CD14-positive monocyte (primary cell): ENCODE results near the gene TUBGCP3. TPM values are rescaled to one million over a fixed set of nuclear protein-coding genes. Genes with fewer than 3 reads are reported as not detected.
"Not testable (repeated sequence)": the region's sequence is repeated elsewhere in the genome, so short reads cannot be mapped to it uniquely, and the experiment has no call there.

Experiments used
- DNase-seq, 3 donors: peaks; one replicate each; pipeline ENCODE4 v3.0.0-alpha.2; 2011 to 2022
- H2AFZ ChIP-seq: 2 replicates; pipeline ENCODE4 v1.6.0; 2012; ENCODE audit warnings: mild to moderate bottlenecking, low read depth, low read length, inconsistent platforms; ENCODE audit not compliant: insufficient read depth, poor library complexity, severe bottlenecking
- H3K27ac ChIP-seq, 2 donors: 1 replicate in 1 of 2; 2 replicates in 1 of 2; pipeline ENCODE4 v1.5.1; 2012 to 2013; ENCODE audit warnings: low read length in 2 of 2, control low read depth in 1 of 2, inconsistent platforms in 1 of 2, low read depth in 1 of 2, mild to moderate bottlenecking in 1 of 2
- H3K27me3 ChIP-seq, 2 donors: one replicate each; pipeline versions ENCODE4 v1.6.0 to v1.6.1; 2011 to 2013; ENCODE audit warnings: low read length in 2 of 2; ENCODE audit not compliant: control insufficient read depth in 2 of 2, insufficient read depth in 2 of 2
- H3K36me3 ChIP-seq, 2 donors: replicated peaks in 1 of 2; 1 replicate in 1 of 2; 2 replicates in 1 of 2; pipeline versions ENCODE4 v1.5.1 to v1.6.1; 2012 to 2013; ENCODE audit warnings: low read length in 2 of 2, control low read depth in 1 of 2, inconsistent platforms in 1 of 2, mild to moderate bottlenecking in 1 of 2; ENCODE audit not compliant: insufficient read depth in 2 of 2, control insufficient read depth in 1 of 2
- H3K4me1 ChIP-seq, 2 donors: 1 replicate in 1 of 2; 2 replicates in 1 of 2; pipeline versions ENCODE4 v1.5.1 to v1.6.1; 2012 to 2013; ENCODE audit warnings: low read length in 2 of 2, control low read depth in 1 of 2, inconsistent platforms in 1 of 2, mild to moderate bottlenecking in 1 of 2, moderate library complexity in 1 of 2; ENCODE audit not compliant: insufficient read depth in 2 of 2, control insufficient read depth in 1 of 2
- H3K4me2 ChIP-seq: replicated peaks from 2 replicates; pipeline ENCODE3; 2012; ENCODE audit warnings: low read length, moderate library complexity, mild to moderate bottlenecking; ENCODE audit not compliant: poor library complexity, severe bottlenecking; ENCODE audit errors: extremely low read depth
- H3K4me3 ChIP-seq, 3 experiments: fragments of 200-600 bp in 1 of 3; sonication (generic) in 1 of 3; replicated peaks in 1 of 3; 1 replicate in 2 of 3; 2 replicates in 1 of 3; pipeline ENCODE4 v1.5.1; 2011 to 2013; ENCODE audit warnings: low read length in 3 of 3, mild to moderate bottlenecking in 3 of 3, control low read depth in 2 of 3, low read depth in 2 of 3, inconsistent platforms in 1 of 3, moderate library complexity in 1 of 3
- H3K79me2 ChIP-seq: 2 replicates; pipeline ENCODE4 v1.6.0; 2012; ENCODE audit warnings: mild to moderate bottlenecking, control low read depth, inconsistent platforms, low read length, moderate library complexity; ENCODE audit not compliant: insufficient read depth
- H3K9ac ChIP-seq: 2 replicates; pipeline ENCODE4 v1.6.0; 2017; ENCODE audit warnings: low read length, mild to moderate bottlenecking; ENCODE audit not compliant: insufficient read depth, poor library complexity, severe bottlenecking
- H3K9me3 ChIP-seq, 2 donors: replicated peaks in 1 of 2; 1 replicate in 1 of 2; 2 replicates in 1 of 2; pipeline versions ENCODE4 v1.5.1 to v1.6.1; 2012 to 2013; ENCODE audit warnings: low read length in 2 of 2, control low read depth in 1 of 2; ENCODE audit not compliant: control insufficient read depth in 1 of 2, insufficient read depth in 1 of 2
- H4K20me1 ChIP-seq: 2 replicates; pipeline ENCODE4 v1.6.0; 2012; ENCODE audit warnings: mild to moderate bottlenecking, low read length, control low read depth, moderate library complexity; ENCODE audit not compliant: insufficient read depth
- H3K27ac Mint-ChIP-seq, 7 donors: one replicate each; pipeline ENCODE4 v1.8.0; 2020; ENCODE audit warnings: mild to moderate bottlenecking in 7 of 7, mixed read lengths in 7 of 7, moderate library complexity in 6 of 7, inconsistent platforms in 2 of 7
- H3K27me3 Mint-ChIP-seq, 3 donors: one replicate each; pipeline ENCODE4 v1.8.0; 2021 to 2022; ENCODE audit warnings: low read depth in 3 of 3, mild to moderate bottlenecking in 3 of 3, mixed read lengths in 3 of 3, moderate library complexity in 3 of 3, inconsistent platforms in 1 of 3
- H3K36me3 Mint-ChIP-seq, 2 donors: one replicate each; pipeline ENCODE4 v1.8.0; 2020; ENCODE audit warnings: mixed read lengths in 2 of 2, inconsistent platforms in 1 of 2, mild to moderate bottlenecking in 1 of 2
- H3K4me1 Mint-ChIP-seq: one replicate; pipeline ENCODE4 v1.8.0; 2020; ENCODE audit warnings: mild to moderate bottlenecking, mixed read lengths
- H3K4me3 Mint-ChIP-seq, 2 donors: one replicate each; pipeline ENCODE4 v1.8.0; 2020; ENCODE audit warnings: mild to moderate bottlenecking in 2 of 2, mixed read lengths in 2 of 2, moderate library complexity in 1 of 2
- H3K9me3 Mint-ChIP-seq, 7 donors: one replicate each; pipeline ENCODE4 v1.8.0; 2020 to 2022; ENCODE audit warnings: mixed read lengths in 7 of 7, mild to moderate bottlenecking in 6 of 7, moderate library complexity in 6 of 7, inconsistent platforms in 2 of 7
- WGBS: methylation state at CpG from one replicate; pipeline ENCODE4 v1.1.5; 2013; ENCODE audit warnings: missing lambda C conversion rate; ENCODE audit not compliant: insufficient coverage; 5-methylcytosine and 5-hydroxymethylcytosine counted together
- intact Hi-C, 2 donors: fragments of 100-400 bp; cut with micrococcal nuclease; formaldehyde crosslinking; loops; one replicate each; pipeline versions ENCODE4 v1.15.0 to v1.15.1; 2023
- polyA plus RNA-seq, 3 donors: library from polyadenylated mRNA; depleted of rRNA in 1 of 3; unstranded in 2 of 3; stranded (reverse) in 1 of 3; fragments of 300-500 nt in 2 of 3; fragments of >200 nt in 1 of 3; fragmentation: Illumina TruSeq in 2 of 3; gene quantifications; 1 replicate in 2 of 3; 2 replicates in 1 of 3; pipeline ENCODE4 v1.2.3, GENCODE V29; 2012 to 2021
- TF ChIP-seq, protein P1 (sequence below): fragments of 200-600 bp; IDR thresholded peaks from one replicate; pipeline ENCODE4 v1.8.0; 2022; ENCODE audit warnings: antibody characterized with exemption, mild to moderate bottlenecking

The TUBGCP3 gene
- polyA plus RNA-seq, 3 donors, result 25.4 to 47.1 (median 34.1) TPM

DNA sequence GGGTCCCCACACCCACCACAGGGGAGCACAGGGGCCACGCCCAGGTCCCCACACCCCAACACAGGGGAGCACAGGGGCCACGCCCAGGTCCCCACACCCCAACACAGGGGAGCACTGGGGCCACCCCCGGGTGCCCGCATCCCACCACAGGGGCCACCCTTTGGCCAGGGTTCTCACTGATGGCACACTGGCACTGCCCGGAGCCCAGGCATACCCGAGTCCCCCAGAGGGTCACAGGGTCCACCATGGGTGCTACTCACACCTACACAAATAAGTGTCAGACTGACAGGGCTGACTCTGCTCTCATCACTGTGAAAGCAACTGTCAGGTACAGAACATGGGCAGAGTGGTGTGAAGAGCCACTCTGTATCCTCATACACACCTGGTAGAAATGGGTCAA lies 98.8 kb downstream of the TUBGCP3 start:
- Mint-ChIP-seq H3K36me3 (peaks cover 50 to 73% of the 10 kb centered on the region in 2 donors), H3K27ac (no peak overlapping the region)

DNA sequence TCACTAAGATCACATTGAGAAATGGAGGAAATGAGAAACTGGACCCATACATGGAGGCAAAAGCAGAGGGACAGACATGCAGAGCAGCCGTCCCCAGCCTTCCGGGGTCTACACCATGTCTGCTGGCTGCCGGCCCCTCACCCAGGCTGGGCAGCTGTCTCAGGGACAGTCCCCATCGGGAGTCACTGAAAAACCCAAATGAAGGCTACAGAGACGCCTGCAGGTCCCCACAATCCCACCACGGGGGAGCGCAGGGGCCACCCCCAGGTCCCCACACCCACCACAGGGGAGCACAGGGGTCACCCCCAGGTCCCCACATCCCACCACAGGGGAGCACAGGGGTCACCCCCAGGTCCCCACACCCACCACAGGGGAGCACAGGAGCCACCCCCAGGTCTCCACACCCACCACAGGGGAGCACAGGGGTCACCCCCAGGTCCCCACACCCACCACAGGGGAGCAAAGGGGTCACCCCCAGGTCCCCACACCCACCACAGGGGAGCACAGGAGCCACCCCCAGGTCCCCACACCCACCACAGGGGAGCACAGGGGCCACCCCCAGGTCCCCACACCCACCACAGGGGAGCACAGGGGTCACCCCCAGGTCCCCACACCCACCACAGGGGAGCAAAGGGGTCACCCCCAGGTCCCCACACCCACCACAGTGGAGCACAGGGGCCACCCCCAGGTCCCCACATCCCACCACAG lies 99.5 kb downstream of the TUBGCP3 start:
- H3K27ac ChIP-seq, H4K20me1 ChIP-seq, H3K9me3 ChIP-seq, intact Hi-C loops, H3K4me3 Mint-ChIP-seq, H3K4me1 ChIP-seq, H3K4me3 ChIP-seq, H3K9me3 Mint-ChIP-seq, H2AFZ ChIP-seq, H3K27me3 ChIP-seq, H3K4me1 Mint-ChIP-seq, H3K4me2 ChIP-seq, DNase-seq, H3K27me3 Mint-ChIP-seq, H3K79me2 ChIP-seq, H3K9ac ChIP-seq: not testable (repeated sequence)
- H3K36me3 Mint-ChIP-seq, result peaks cover 57 to 73% of the 10 kb centered on the region in 2 donors
- peak overlapping the region in 1 of 7 donors; percentile 13 for H3K27ac Mint-ChIP-seq
- WGBS, result 97% methylated on average over 6 of the region's 7 CpGs
- H3K36me3 ChIP-seq, result peaks cover 24 to 86% of the 10 kb centered on the region in 2 donors

More for the DNA sequence above, 98.8 kb downstream of the TUBGCP3 start:
- Histone ChIP-seq H3K4me1 (no peaks in the 10 kb centered on the region), H3K4me3 (no peak overlapping the region), H3K9ac (no peak overlapping the region), H3K9me3 (no peaks in the 10 kb centered on the region), H3K27me3 (no peaks in the 10 kb centered on the region), H2AFZ (no peak overlapping the region), H3K79me2 (no peaks in the 10 kb centered on the region), H3K36me3 (peaks cover 27 to 86% of the 10 kb centered on the region in 2 donors), H4K20me1 (no peaks in the 10 kb centered on the region), H3K4me2 (no peak overlapping the region), H3K27ac (no peak overlapping the region)
- H3K27me3 Mint-ChIP-seq, result peaks cover 0 to 2% (median 0%) of the 10 kb centered on the region in 3 donors
- H3K4me1 Mint-ChIP-seq, result no peaks in the 10 kb centered on the region
- intact Hi-C loops, result no loop called here
- H3K9me3 Mint-ChIP-seq, result no peaks in the 10 kb centered on the region
- WGBS, result 93% methylated on average over 5 of the region's 6 CpGs
- H3K4me3 Mint-ChIP-seq, result no peak overlapping the region
- DNase-seq, result no peak
- TF ChIP-seq, protein P1, sequence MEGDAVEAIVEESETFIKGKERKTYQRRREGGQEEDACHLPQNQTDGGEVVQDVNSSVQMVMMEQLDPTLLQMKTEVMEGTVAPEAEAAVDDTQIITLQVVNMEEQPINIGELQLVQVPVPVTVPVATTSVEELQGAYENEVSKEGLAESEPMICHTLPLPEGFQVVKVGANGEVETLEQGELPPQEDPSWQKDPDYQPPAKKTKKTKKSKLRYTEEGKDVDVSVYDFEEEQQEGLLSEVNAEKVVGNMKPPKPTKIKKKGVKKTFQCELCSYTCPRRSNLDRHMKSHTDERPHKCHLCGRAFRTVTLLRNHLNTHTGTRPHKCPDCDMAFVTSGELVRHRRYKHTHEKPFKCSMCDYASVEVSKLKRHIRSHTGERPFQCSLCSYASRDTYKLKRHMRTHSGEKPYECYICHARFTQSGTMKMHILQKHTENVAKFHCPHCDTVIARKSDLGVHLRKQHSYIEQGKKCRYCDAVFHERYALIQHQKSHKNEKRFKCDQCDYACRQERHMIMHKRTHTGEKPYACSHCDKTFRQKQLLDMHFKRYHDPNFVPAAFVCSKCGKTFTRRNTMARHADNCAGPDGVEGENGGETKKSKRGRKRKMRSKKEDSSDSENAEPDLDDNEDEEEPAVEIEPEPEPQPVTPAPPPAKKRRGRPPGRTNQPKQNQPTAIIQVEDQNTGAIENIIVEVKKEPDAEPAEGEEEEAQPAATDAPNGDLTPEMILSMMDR, result no peak
